C4-2B (cell line): ENCODE data around the gene CLCA1.

ENCODE experiments used
- CTCF ChIP-seq: fragments of 450-650 bp; conservative IDR thresholded peaks from 2 replicates; pipeline ENCODE4 v1.5.1; 2017; ENCODE audit warnings: mild to moderate bottlenecking
- ZFX ChIP-seq: fragments of 450-650 bp; IDR thresholded peaks from 2 replicates; pipeline ENCODE4 v1.6.1; 2017

- no peak for TF ChIP-seq CTCF
- no peak for TF ChIP-seq ZFX
Observed at GRCh38 chr1:86464819-86465218, 3.9 kb upstream of the CLCA1 start.
